Measurements from ENCODE around the gene FLVCR2.

FLVCR2 gene

GRCh38 chr14:75553761-75554364 lies 24.6 kb upstream of the FLVCR2 start:
- TF ChIP-seq CTCF (IDR thresholded peaks at IDR 0.05; ENCODE audit: low read depth, low read length, missing control alignments): no peak
- in situ Hi-C loops (cut with HindIII; ENCODE audit: low sequenced_read_pairs): no loop called here
- no peak overlapping the region for H3K4me3 ChIP-seq (ENCODE audit: low read depth, low read length)
- no peak for DNase-seq (ENCODE audit: low read depth)

- no peak for TF ChIP-seq CTCF (IDR thresholded peaks at IDR 0.05; ENCODE audit: low read depth, low read length, missing control alignments)
- no peak overlapping the region for H3K4me3 ChIP-seq (ENCODE audit: low read depth, low read length)
- DNase-seq (ENCODE audit: low read depth): no peak
- in situ Hi-C loops (cut with HindIII; ENCODE audit: low sequenced_read_pairs): no loop called here
Observed at GRCh38 chr14:75554482-75554881, 23.9 kb upstream of the FLVCR2 start.

GRCh38 chr14:75558440-75558839 lies 20.0 kb upstream of the FLVCR2 start:
- no peak for DNase-seq (ENCODE audit: low read depth)
- in situ Hi-C loops (cut with HindIII; ENCODE audit: low sequenced_read_pairs): no loop called here
- TF ChIP-seq CTCF (IDR thresholded peaks at IDR 0.05; ENCODE audit: low read depth, low read length, missing control alignments): no peak
- no peak overlapping the region for H3K4me3 ChIP-seq (ENCODE audit: low read depth, low read length)

- TF ChIP-seq CTCF (IDR thresholded peaks at IDR 0.05; ENCODE audit: low read depth, low read length, missing control alignments): no peak
- in situ Hi-C loops (cut with HindIII; ENCODE audit: low sequenced_read_pairs): no loop called here
- no peak overlapping the region for H3K4me3 ChIP-seq (ENCODE audit: low read depth, low read length)
- DNase-seq (ENCODE audit: low read depth): no peak
Observed at GRCh38 chr14:75559045-75559444, 19.4 kb upstream of the FLVCR2 start.

- H3K4me3 ChIP-seq (ENCODE audit: low read depth, low read length): no peak overlapping the region
- no peak for DNase-seq (ENCODE audit: low read depth)
- TF ChIP-seq CTCF (IDR thresholded peaks at IDR 0.05; ENCODE audit: low read depth, low read length, missing control alignments): no peak
- in situ Hi-C loops (cut with HindIII; ENCODE audit: low sequenced_read_pairs): no loop called here
Observed at GRCh38 chr14:75559451-75560222, 18.8 kb upstream of the FLVCR2 start.

GRCh38 chr14:75561013-75561432 lies 17.4 kb upstream of the FLVCR2 start:
- peak; percentile 61 for DNase-seq (ENCODE audit: low read depth)
- TF ChIP-seq CTCF (IDR thresholded peaks at IDR 0.05; ENCODE audit: low read depth, low read length, missing control alignments): peak; percentile 91
- in situ Hi-C loops (cut with HindIII; ENCODE audit: low sequenced_read_pairs): no loop called here
- H3K4me3 ChIP-seq (ENCODE audit: low read depth, low read length): no peak overlapping the region

Data from astrocyte of the cerebellum (primary cell).